T follicular helper cell (primary cell): ENCODE results near the gene PKD1L1.
"Not testable (repeated sequence)": the region's sequence is repeated elsewhere in the genome, so short reads cannot be mapped to it uniquely, and the experiment has no call there.

Source experiments
- DNase-seq: peaks from one replicate; pipeline ENCODE4 v3.0.0-alpha.2; 2020; ENCODE audit warnings: low read depth
- total RNA-seq, 2 experiments: gene quantifications; one replicate each; lab custom pipeline; 2026; lab: John Stamatoyannopoulos, UW

PKD1L1 gene, protein sequence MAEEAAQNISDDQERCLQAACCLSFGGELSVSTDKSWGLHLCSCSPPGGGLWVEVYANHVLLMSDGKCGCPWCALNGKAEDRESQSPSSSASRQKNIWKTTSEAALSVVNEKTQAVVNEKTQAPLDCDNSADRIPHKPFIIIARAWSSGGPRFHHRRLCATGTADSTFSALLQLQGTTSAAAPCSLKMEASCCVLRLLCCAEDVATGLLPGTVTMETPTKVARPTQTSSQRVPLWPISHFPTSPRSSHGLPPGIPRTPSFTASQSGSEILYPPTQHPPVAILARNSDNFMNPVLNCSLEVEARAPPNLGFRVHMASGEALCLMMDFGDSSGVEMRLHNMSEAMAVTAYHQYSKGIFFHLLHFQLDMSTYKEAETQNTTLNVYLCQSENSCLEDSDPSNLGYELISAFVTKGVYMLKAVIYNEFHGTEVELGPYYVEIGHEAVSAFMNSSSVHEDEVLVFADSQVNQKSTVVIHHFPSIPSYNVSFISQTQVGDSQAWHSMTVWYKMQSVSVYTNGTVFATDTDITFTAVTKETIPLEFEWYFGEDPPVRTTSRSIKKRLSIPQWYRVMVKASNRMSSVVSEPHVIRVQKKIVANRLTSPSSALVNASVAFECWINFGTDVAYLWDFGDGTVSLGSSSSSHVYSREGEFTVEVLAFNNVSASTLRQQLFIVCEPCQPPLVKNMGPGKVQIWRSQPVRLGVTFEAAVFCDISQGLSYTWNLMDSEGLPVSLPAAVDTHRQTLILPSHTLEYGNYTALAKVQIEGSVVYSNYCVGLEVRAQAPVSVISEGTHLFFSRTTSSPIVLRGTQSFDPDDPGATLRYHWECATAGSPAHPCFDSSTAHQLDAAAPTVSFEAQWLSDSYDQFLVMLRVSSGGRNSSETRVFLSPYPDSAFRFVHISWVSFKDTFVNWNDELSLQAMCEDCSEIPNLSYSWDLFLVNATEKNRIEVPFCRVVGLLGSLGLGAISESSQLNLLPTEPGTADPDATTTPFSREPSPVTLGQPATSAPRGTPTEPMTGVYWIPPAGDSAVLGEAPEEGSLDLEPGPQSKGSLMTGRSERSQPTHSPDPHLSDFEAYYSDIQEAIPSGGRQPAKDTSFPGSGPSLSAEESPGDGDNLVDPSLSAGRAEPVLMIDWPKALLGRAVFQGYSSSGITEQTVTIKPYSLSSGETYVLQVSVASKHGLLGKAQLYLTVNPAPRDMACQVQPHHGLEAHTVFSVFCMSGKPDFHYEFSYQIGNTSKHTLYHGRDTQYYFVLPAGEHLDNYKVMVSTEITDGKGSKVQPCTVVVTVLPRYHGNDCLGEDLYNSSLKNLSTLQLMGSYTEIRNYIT (N-terminal part only)
- 2.0 to 3.1 reads per million in 2 experiments for total RNA-seq

GRCh38 chr7:47948141-47948790, at the start of gene PKD1L1:
PKD1L1 (minus strand) TSS chr7:47948466; CDS start chr7:47948440, 26 bp downstream.
- DNase-seq: no peak

DNA sequence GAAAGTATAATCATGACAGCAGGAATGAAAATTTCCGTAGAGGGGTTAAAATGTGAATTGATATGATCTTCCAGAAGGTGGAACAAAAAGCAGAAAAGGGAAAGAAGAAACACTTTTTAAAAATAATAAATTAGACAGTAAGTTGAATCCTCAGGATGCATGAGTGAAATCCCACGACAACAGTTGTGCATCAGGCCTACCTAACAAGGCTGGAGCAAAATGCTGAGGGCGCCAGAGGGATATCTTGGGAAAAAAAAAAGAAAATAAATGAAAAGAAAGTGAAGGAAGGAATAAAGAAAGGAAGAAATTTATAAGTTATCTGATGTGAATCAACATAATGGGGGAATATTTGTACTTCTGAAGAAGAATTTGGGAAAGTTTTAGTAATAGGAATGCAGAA, 44.2 kb upstream of the PKD1L1 start:
- DNase-seq: no peak

DNA sequence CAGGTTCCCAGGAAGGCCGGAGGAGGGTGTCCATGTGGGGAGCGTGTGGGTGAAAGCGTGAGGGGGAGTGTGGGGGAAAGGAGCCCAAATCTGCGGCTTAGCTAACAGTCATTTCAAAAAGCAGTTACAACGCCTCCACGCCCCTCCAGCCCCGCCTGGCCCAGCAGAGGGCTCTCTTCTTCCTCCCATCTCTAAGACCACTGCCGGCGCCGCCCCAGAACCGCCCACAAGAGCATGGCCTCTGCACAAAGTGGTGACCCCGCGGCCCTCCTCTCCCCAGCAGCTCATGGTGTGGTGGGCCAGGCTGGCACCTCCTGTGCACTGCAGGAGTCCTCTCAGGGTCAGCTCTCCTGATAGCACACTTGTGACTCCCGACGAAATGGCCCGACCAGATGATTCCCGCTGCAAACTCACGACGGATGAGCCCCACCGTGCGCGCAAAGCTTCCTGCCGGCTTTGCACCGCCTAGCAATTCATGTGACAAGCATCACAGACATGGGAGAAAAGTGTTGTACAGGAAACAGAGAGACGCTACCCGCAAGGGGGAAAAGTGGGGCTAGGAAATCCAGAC, 43.6 kb upstream of the PKD1L1 start:
- peak; percentile 70 for DNase-seq

DNA sequence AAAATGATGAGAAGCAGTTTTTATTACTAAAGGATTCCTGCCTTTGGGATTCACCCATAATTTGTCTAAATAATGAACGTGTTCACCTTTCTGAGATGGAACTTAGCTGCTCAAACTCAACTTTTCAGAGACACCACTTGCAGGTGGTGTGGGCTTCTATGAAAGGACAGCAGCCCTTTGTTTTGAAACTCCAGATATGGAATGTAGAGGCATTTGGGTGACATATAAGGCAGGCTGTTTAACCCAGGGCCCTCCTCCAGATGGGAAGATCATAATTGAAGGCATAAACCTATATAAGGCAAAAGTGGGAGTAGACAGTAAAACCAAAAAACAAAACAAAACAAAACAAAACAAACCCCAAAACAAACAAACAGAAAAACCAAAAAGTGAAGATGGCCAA, 43.0 kb upstream of the PKD1L1 start:
- no peak for DNase-seq

- no peak for DNase-seq
Measured at GRCh38 chr7:47990592-47990991, 42.3 kb upstream of the PKD1L1 start.

DNA sequence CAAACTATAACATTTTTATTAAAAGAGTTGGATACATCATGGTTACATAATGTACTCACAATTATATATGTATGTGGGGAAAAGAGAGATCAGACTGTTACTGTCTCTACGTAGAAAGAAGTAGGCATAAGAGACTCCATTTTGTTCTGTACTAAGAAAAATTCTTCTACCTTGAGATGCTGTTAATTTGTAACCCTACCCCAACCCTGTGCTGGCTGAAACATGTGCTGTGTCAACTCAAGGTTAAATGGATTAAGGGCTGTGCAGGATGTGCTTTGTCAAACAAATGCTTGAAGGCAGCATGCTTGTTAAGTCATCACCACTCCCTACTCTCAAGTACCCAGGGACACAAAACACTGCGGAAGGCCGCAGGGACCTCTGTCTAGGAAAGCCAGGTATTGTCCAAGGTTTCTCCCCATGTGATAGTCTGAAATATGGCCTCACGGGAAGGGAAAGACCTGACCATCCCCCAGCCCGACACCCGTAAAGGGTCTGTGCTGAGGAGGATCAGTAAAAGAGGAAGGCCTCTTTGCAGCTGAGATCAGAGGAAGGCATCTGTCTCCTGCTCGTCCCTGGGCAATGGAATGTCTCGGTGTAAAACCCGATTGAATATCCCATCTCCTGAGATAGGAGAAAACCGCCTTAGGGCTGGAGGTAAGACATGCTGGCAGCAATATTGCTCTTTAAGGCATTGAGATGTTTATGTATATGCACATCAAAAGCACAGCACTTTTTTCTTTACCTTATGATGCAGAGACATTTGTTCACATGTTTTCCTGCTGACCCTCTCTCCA, 41.5 kb upstream of the PKD1L1 start:
- DNase-seq: not testable (repeated sequence)

DNA sequence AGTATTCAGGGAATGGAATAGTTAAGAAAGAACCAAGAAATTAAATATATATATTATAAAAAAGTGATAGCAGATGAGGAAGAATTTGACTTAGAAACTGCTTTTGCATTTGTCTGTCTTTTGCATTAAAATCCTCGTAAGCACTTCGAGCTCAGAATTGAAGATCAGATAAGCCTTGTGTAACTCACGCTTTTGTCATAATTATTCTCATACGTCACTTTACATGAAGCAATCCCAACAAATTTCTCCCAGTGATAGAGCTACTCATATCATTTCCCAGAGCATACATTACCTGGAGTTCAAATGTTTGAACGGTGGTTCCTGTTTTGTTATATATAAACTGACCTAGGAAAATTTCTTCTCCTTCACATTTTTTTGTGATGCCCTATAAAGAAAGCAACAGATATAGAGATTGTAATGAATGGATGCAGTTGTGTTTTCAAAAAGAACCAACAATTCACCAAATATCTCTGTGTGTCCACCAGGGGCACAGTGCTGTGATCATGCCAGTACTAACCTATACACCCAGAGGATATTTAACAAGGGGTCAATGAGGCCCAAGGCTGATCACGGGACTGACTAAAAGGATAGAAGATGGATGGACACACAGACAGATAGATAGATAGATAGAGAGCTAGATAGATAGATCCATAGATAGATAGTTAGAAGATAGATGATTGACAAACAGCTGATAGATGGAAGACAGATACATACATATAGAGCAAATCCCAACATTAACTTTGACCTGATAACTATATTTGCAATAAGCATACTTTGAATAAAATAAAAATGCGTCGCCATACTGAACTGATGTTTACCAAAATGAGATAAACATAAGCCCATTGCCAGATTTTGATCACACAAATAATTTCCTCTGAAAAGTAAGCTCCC, 40.5 kb upstream of the PKD1L1 start:
- no peak for DNase-seq

DNA sequence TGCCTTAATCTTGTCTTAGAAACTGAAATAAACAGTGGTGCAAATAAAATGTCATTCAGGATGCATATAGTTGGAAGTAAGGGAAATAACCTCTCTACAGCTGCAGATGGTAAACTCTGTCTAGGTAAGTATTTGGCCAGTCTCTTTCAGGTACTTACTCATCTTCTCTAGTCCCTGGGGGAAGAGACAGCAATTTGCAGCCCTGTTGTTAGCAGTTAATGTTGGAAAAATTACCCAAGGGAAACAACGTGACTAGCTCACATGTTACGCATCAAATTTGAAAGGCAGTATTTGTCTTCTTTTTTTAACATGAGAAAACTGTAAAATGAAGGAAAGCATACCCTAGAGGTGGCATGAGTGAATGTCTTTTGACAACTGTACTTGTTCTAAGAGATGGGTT, 34.3 kb upstream of the PKD1L1 start:
- DNase-seq: no peak

GRCh38 chr7:47980648-47981047, 32.4 kb upstream of the PKD1L1 start:
- DNase-seq: not testable (repeated sequence)

- DNase-seq: no peak
Measured at GRCh38 chr7:47979832-47980181, 31.5 kb upstream of the PKD1L1 start.

- peak; percentile 81 for DNase-seq
Measured at GRCh38 chr7:47979145-47979831, 31.0 kb upstream of the PKD1L1 start, which contains the start of gene HUS1. HUS1 (minus strand) TSS chr7:47979615; CDS start chr7:47979519, 96 bp downstream.

DNA sequence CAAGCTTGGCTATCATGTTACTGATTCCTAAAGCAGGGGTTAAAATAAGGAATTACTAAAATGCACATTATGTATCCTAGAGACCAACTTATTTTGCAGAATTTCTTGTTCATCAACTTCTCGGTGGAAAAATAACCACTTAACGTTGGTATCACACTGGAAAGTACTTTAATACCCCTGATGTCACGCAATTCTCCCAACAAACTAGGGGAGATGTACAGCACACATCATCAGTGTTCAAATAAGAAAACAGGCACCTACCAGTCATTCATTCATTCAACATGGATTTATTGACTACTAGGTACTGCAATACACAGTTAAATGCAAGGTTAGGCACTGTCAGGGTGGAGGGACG, 30.5 kb upstream of the PKD1L1 start:
- no peak for DNase-seq

- DNase-seq: no peak
Measured at GRCh38 chr7:47973739-47974138, 25.5 kb upstream of the PKD1L1 start.

- no peak for DNase-seq
Measured at GRCh38 chr7:47970761-47971160, 22.5 kb upstream of the PKD1L1 start.

- DNase-seq: peak; percentile 14
Measured at GRCh38 chr7:47968847-47969774, 20.8 kb upstream of the PKD1L1 start.

DNA sequence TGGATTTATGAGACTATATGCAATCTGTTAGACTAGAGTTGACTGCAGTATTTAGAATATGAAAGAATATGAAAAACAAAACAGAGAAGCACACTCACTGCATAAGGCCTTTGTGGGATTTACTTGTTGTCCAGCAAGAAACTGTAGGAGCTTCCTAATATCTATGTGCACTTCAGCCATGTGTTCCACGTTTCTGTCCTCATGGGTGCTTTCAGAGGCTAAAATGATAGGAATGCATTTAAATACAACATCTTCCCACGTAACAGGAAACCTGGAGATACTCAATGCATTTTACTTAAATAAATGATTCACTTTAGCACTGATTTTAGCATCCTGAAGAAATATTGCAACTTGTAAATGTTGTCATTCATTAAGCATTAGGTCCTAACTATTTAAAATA, 19.4 kb upstream of the PKD1L1 start:
- DNase-seq: no peak

DNA sequence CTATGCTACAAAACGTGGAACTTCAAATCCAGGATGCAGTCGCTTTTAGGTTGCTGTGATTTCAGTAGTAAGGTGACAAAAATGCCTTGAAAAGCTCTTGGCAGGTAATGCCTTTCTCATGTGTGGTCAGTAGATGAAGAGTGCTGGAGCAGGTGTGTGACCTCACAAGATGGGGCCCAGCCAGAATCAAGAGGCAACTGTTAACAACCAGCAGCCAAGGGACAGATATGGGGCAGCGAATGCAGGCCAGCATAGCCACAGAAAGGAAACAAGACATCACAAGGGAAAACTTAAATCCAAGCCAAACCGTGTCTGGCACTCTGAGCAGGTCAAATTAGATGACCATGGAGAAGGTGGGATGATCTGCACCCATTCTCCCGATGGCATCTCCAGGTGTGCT, 18.9 kb upstream of the PKD1L1 start:
- DNase-seq: no peak

- DNase-seq: no peak
Measured at GRCh38 chr7:47965456-47965855, 17.2 kb upstream of the PKD1L1 start.
